ENCODE results near the gene SMTNL2.
"Not testable (repeated sequence)": the region's sequence is repeated elsewhere in the genome, so short reads cannot be mapped to it uniquely, and the experiment has no call there.

Gene SMTNL2

GRCh38 chr17:4588898-4589625, 4.7 kb downstream of the SMTNL2 start:
- H3K4me2 ChIP-seq (ENCODE audit: low read length), result no peak overlapping the region
- no peaks in the 10 kb centered on the region for H3K79me2 ChIP-seq
- no peaks in the 10 kb centered on the region for H3K9me3 ChIP-seq (ENCODE audit: control insufficient read depth, low read length)
- H3K27me3 ChIP-seq (ENCODE audit: control insufficient read depth, insufficient read depth, low read length), result no peaks in the 10 kb centered on the region
- no peak overlapping the region for H3K27ac ChIP-seq
- no peak overlapping the region for H2AFZ ChIP-seq
- H3K4me3 ChIP-seq (ENCODE audit: low read depth, low read length), result no peak overlapping the region
- TF ChIP-seq CTCF (IDR thresholded peaks at IDR 0.05), result no peak
- no peak overlapping the region for H3K9ac ChIP-seq
- no peaks in the 10 kb centered on the region for H3K4me1 ChIP-seq
- H3K36me3 ChIP-seq (ENCODE audit: control insufficient read depth, insufficient read depth, low read length), result no peaks in the 10 kb centered on the region

- H3K9ac ChIP-seq; H2AFZ ChIP-seq; H3K27ac ChIP-seq; H3K4me3 ChIP-seq (ENCODE audit: low read depth, low read length); H3K27me3 ChIP-seq (ENCODE audit: control insufficient read depth, insufficient read depth, low read length); H3K9me3 ChIP-seq (ENCODE audit: control insufficient read depth, low read length); H3K79me2 ChIP-seq; H3K4me2 ChIP-seq (ENCODE audit: low read length); H3K4me1 ChIP-seq; H3K36me3 ChIP-seq (ENCODE audit: control insufficient read depth, insufficient read depth, low read length): not testable (repeated sequence)
Observed at GRCh38 chr17:4590042-4590441, 5.7 kb downstream of the SMTNL2 start.

GRCh38 chr17:4590981-4591453, 6.7 kb downstream of the SMTNL2 start:
- no peak overlapping the region for H2AFZ ChIP-seq
- H3K9ac ChIP-seq, result no peak overlapping the region
- H3K4me3 ChIP-seq (ENCODE audit: low read depth, low read length), result no peak overlapping the region
- H3K9me3 ChIP-seq (ENCODE audit: control insufficient read depth, low read length), result no peaks in the 10 kb centered on the region
- no peak overlapping the region for H3K27ac ChIP-seq
- no peaks in the 10 kb centered on the region for H3K36me3 ChIP-seq (ENCODE audit: control insufficient read depth, insufficient read depth, low read length)
- TF ChIP-seq CTCF (IDR thresholded peaks at IDR 0.05), result no peak
- H3K27me3 ChIP-seq (ENCODE audit: control insufficient read depth, insufficient read depth, low read length), result no peaks in the 10 kb centered on the region
- no peaks in the 10 kb centered on the region for H3K79me2 ChIP-seq
- H3K4me1 ChIP-seq, result peaks cover 6% of the 10 kb centered on the region
- H3K4me2 ChIP-seq (ENCODE audit: low read length), result no peak overlapping the region

GRCh38 chr17:4591529-4591928, 7.2 kb downstream of the SMTNL2 start:
- H3K27me3 ChIP-seq (ENCODE audit: control insufficient read depth, insufficient read depth, low read length), result no peaks in the 10 kb centered on the region
- no peak for TF ChIP-seq CTCF (IDR thresholded peaks at IDR 0.05)

GRCh38 chr17:4592240-4593005, 8.1 kb downstream of the SMTNL2 start:
- no peak overlapping the region for H3K27ac ChIP-seq
- no peaks in the 10 kb centered on the region for H3K27me3 ChIP-seq (ENCODE audit: control insufficient read depth, insufficient read depth, low read length)
- H3K4me1 ChIP-seq, result peaks cover 6% of the 10 kb centered on the region
- H3K9me3 ChIP-seq (ENCODE audit: control insufficient read depth, low read length), result no peaks in the 10 kb centered on the region
- H2AFZ ChIP-seq, result no peak overlapping the region
- H3K4me3 ChIP-seq (ENCODE audit: low read depth, low read length), result no peak overlapping the region
- H3K9ac ChIP-seq, result no peak overlapping the region
- H3K4me2 ChIP-seq (ENCODE audit: low read length), result no peak overlapping the region
- TF ChIP-seq CTCF (IDR thresholded peaks at IDR 0.05), result no peak
- H3K36me3 ChIP-seq (ENCODE audit: control insufficient read depth, insufficient read depth, low read length), result no peaks in the 10 kb centered on the region
- no peaks in the 10 kb centered on the region for H3K79me2 ChIP-seq

More at GRCh38 chr17:4591529-4591928, 7.2 kb downstream of the SMTNL2 start:
- H3K9ac ChIP-seq, result no peak overlapping the region
- peaks cover 6% of the 10 kb centered on the region for H3K4me1 ChIP-seq
- H3K27ac ChIP-seq, result no peak overlapping the region
- no peaks in the 10 kb centered on the region for H3K9me3 ChIP-seq (ENCODE audit: control insufficient read depth, low read length)
- no peak overlapping the region for H2AFZ ChIP-seq
- H3K4me3 ChIP-seq (ENCODE audit: low read depth, low read length), result no peak overlapping the region
- no peak overlapping the region for H3K4me2 ChIP-seq (ENCODE audit: low read length)
- no peaks in the 10 kb centered on the region for H3K79me2 ChIP-seq
- no peaks in the 10 kb centered on the region for H3K36me3 ChIP-seq (ENCODE audit: control insufficient read depth, insufficient read depth, low read length)

Measured in parathyroid adenoma (tissue), 2 donors.